Measurements from ENCODE around the gene NR1I3. TPM values are rescaled to one million over a fixed set of nuclear protein-coding genes. Genes with fewer than 3 reads are reported as not detected.

Gene NR1I3
- total and polyA plus RNA-seq, 2 of the 13 experiments (the other 11 are each of a cell fraction or from before 2014, with no cell fraction given), result 0.62 to 0.95 TPM

DNA sequence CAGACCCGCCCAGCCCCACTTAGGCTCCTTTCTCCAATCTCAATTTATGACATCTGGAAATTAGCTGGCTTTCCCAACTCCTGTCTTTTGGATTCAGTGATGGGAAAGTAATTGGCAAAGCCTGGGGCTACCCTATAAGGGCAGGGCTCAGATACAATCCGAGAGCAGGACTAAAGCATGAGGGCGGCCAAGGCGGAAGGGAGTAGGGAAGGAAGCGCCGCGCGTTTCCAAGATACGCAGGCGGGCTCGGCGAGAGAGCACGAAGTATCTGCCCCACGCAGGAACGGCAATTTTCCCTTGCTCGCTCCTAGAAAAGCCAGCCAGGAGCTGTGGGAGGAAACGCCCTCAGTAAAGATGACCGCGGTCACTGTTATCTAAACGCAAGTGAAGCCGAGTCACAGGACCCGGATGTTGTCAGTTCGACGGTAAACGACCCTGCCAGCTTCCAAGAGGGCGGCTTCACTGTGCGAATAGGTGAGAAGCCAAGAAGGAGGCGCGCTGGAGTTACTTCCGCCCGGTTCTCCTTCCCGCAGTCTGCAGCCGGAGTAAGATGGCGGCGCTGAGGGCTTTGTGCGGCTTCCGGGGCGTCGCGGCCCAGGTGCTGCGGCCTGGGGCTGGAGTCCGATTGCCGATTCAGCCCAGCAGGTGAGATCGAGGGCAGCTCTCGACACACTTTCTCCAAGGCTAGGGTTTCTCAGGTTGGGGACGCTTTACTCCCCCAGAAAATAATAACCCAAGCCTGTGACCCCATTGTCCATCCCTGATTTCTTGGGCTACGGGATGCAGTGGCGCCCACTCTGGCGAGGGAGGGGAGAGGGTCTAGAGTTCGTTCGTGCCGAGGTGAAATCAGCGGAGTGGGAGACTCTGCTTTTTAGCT is 35.9 kb downstream of the NR1I3 start, which contains the start of gene NDUFS2 (continued):
- TF ChIP-seq TEF (CRISPR knock-in tag; IDR thresholded peaks at IDR 0.05) (0 out of 2 replicates have a peak, but pooled peaks have one; percentile 19), ZNF772 (CRISPR knock-in tag; IDR thresholded peaks at IDR 0.05) (peak; percentile 85), CREB1 (IDR thresholded peaks at IDR 0.05) (peak; percentile 75), CREB1 (CRISPR knock-in tag; IDR thresholded peaks at IDR 0.05) (peak; percentile 95), DMTF1 (CRISPR knock-in tag; IDR thresholded peaks at IDR 0.05) (peak; percentile 99; the same call in 1 of the 2 replicates), XRCC5 (optimal IDR thresholded peaks at IDR 0.05; ENCODE audit: low read length) (peak; percentile 69), ZFX (CRISPR knock-in tag; IDR thresholded peaks at IDR 0.05; ENCODE audit: low read depth) (peak; percentile 94), HNF4A (CRISPR knock-in tag; IDR thresholded peaks at IDR 0.05) (peak; percentile 45; the same call in 1 of the 2 replicates), IRF9 (CRISPR knock-in tag; IDR thresholded peaks at IDR 0.05; ENCODE audit: borderline replicate concordance) (peak; percentile 77; the same call in 1 of the 2 replicates), FOXO1 (CRISPR knock-in tag; IDR thresholded peaks at IDR 0.05) (peak; percentile 70), PHF21A (CRISPR knock-in tag; IDR thresholded peaks at IDR 0.05) (0 out of 2 replicates have a peak, but pooled peaks have one; percentile 26), ZBTB25 (CRISPR knock-in tag; IDR thresholded peaks at IDR 0.05) (0 out of 2 replicates have a peak, but pooled peaks have one; percentile 22), NFYB (CRISPR knock-in tag; IDR thresholded peaks at IDR 0.05) (0 out of 2 replicates have a peak, but pooled peaks have one; percentile 12), GATAD2A (CRISPR knock-in tag; IDR thresholded peaks at IDR 0.05) (peak; percentile 27; the same call in 1 of the 2 replicates)
- TF ChIP-seq, protein P1, sequence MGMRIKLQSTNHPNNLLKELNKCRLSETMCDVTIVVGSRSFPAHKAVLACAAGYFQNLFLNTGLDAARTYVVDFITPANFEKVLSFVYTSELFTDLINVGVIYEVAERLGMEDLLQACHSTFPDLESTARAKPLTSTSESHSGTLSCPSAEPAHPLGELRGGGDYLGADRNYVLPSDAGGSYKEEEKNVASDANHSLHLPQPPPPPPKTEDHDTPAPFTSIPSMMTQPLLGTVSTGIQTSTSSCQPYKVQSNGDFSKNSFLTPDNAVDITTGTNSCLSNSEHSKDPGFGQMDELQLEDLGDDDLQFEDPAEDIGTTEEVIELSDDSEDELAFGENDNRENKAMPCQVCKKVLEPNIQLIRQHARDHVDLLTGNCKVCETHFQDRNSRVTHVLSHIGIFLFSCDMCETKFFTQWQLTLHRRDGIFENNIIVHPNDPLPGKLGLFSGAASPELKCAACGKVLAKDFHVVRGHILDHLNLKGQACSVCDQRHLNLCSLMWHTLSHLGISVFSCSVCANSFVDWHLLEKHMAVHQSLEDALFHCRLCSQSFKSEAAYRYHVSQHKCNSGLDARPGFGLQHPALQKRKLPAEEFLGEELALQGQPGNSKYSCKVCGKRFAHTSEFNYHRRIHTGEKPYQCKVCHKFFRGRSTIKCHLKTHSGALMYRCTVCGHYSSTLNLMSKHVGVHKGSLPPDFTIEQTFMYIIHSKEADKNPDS (CRISPR knock-in tag; IDR thresholded peaks at IDR 0.05), result no peak; the same call in 1 of the 2 replicates
- TF ChIP-seq, protein P2, sequence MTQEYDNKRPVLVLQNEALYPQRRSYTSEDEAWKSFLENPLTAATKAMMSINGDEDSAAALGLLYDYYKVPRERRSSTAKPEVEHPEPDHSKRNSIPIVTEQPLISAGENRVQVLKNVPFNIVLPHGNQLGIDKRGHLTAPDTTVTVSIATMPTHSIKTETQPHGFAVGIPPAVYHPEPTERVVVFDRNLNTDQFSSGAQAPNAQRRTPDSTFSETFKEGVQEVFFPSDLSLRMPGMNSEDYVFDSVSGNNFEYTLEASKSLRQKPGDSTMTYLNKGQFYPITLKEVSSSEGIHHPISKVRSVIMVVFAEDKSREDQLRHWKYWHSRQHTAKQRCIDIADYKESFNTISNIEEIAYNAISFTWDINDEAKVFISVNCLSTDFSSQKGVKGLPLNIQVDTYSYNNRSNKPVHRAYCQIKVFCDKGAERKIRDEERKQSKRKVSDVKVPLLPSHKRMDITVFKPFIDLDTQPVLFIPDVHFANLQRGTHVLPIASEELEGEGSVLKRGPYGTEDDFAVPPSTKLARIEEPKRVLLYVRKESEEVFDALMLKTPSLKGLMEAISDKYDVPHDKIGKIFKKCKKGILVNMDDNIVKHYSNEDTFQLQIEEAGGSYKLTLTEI (CRISPR knock-in tag; conservative IDR thresholded peaks at IDR 0.05), result no peak
- TF ChIP-seq, protein P3, sequence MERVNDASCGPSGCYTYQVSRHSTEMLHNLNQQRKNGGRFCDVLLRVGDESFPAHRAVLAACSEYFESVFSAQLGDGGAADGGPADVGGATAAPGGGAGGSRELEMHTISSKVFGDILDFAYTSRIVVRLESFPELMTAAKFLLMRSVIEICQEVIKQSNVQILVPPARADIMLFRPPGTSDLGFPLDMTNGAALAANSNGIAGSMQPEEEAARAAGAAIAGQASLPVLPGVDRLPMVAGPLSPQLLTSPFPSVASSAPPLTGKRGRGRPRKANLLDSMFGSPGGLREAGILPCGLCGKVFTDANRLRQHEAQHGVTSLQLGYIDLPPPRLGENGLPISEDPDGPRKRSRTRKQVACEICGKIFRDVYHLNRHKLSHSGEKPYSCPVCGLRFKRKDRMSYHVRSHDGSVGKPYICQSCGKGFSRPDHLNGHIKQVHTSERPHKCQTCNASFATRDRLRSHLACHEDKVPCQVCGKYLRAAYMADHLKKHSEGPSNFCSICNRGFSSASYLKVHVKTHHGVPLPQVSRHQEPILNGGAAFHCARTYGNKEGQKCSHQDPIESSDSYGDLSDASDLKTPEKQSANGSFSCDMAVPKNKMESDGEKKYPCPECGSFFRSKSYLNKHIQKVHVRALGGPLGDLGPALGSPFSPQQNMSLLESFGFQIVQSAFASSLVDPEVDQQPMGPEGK (CRISPR knock-in tag; IDR thresholded peaks at IDR 0.05), result no peak
